NCI-H510A treated with DMSO at 0.1 percent for 48 hours (cell line): Measurements from ENCODE around the gene MAGI2.
A peak's percentile ranks its signal among the peaks of the same experiment; 100 is the strongest.
"Not testable (repeated sequence)": the region's sequence is repeated elsewhere in the genome, so short reads cannot be mapped to it uniquely, and the experiment has no call there.

Experiments
- DNase-seq: peaks from one replicate; lab custom pipeline; 2025; lab: John Stamatoyannopoulos, UW

MAGI2 gene

DNA sequence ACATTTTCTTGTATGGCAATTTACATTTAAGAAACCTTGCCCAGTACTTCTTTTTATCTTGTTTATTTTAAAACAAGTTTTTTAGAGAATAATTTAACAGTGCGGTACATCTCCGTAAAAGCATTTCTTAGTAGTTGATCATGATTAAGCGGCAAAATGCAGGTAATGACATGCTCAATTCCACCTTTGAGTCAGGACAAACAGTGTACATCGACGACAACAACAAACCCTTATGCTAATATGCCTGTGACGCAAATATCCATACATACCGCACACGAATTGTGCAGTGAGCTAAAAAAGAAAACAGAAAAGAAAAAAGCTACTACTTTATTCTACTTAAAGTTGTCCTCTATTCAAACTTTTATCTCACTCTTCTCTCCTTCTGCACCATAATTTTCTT lies 1.9 kb downstream of the MAGI2 start:
- no peak for DNase-seq

DNA sequence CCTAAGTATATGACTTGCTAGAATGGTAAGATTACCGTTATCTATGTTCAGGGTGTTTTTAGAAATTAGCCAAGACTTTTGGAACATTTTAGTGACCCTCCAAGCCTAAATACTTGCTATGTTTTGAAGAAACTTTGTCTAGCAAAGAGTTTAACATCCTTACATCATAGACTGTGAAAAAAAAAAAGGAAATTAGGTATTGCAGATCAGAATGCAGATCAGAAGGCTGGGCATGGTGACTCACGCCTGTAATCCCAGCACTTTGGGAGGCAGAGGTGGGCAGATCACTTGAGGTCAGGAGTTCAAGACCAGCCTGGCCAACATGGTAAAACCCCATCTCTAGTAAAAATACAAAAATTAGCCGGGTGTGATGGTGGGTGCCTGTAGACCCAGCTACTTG lies 10.7 kb downstream of the MAGI2 start:
- not testable (repeated sequence) for DNase-seq

DNA sequence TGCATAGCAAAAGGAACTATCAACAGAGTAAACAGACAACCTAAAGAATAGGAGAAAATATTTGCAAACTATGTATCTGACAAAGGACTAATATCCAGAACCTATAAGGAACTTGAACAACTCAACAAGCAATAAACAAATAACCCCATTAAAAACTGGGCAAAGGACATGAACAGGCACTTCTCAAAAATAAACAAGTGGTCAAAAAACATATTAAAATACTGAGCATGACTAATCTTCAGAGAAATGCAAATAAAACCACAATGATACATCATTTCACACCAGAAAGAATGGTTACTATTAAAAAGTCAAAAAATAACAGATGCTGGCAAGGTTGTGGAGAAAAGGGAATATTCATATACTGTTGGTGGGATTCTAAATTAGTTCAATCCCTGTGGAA lies 17.1 kb downstream of the MAGI2 start:
- DNase-seq: no peak

DNA sequence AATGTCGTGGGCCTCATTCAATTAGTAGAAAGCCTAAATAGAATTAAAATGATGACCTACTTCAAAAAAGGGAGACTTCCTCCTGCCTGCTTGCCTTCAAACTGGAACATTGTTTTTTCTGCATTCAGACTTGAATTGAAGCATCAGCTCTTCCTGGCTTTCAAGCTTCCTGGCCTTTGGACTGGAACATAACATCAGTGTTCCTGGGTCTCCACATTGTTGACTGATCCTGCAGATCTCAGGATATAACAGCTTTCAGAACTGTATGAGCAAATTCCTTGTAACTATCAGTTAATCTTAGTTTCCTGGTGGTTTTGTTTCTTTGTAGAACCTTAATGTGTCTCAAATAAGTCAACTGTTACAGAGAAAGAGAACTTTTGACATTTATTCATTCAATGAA lies 18.6 kb downstream of the MAGI2 start:
- DNase-seq: no peak

DNA sequence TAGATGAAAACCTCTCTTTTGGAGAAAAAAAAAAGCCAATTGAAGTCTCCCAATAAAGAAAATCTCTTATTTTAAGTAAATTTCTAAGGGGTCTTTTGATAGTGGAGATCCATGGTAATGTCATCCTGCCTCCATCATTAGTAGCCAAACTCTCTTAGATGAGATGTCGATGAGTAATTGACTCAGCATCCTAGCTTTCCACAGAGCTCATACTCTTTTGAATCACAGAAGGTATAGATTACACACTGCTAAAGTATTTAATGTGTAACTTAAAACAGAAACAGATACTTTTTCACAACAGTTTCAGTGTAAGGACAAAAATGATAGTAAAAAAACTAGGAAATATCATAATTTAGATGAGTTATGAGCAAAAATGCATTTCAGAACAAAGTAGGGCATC lies 19.4 kb downstream of the MAGI2 start:
- no peak for DNase-seq

DNA sequence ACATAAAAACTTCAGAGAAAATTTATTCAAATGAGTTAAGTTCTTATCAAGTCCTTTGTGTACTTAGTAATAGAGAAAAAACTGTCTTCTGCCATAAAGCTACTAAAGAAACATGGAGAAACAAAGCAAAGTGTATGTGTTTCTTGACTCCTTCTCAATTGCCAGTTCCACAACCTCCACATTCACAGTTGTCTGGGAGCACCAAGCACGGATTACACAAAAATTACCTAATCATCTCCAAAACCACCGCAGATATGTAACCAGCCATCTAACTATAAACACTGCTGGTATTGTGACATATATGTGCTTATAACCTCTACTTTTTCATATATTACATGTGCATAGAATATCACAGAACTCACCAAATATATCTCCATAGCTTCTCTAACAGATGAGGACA lies 23.1 kb downstream of the MAGI2 start:
- no peak for DNase-seq

DNA sequence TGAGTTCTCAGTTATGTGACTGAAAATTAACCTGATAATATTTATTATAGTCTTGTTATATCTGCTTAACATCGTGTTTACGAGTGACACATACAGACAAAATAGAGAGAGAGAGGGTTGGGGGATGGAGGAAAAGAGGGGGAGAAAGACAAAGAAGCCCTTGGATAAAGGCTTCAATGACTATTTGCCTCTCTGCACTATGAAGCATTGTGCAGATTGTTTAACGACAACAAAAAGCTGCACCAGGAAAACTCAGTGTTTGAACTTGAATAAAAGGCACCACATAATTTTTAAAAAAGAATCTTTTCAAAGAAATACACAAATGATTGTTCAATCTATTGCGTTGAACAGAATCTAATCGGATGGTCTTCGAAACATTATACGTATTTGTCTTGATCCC lies 27.8 kb downstream of the MAGI2 start:
- DNase-seq: no peak

DNA sequence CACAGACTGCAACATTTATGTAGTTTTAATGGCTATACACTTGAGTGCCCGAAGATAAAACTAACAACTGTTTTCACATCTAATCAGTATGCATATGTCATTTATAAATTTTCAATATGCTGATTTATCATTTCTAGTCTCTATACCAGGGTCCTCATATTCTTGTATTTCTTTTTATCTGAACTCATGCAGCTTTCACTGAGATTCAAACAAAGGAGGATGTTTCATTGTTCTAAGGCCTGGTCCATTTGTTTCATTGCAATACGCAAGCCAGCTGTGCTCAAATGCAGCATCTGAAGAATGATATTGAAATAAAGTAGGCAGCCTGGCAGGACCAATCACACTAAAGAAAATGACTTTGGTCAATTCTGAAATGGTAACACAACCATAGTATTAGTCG lies 31.7 kb downstream of the MAGI2 start:
- no peak for DNase-seq

DNA sequence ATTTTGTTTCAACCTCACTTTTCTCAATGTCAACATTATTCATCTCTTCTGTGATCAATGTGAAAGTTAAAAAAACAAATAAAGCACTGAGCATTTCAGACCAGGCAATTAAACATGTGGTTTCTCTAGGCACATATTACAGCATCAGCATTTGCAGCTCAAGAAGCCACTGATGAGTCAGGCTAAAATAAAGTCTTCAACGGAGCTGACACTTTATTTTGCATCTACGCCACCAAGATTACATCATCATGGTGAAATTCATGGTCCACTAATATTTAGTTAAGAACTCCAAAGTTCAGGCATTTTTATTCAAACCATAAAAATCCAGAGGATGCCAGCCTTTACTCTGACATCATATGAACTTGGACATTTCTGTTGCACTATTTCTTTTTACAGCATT lies 33.0 kb downstream of the MAGI2 start:
- no peak for DNase-seq

DNA sequence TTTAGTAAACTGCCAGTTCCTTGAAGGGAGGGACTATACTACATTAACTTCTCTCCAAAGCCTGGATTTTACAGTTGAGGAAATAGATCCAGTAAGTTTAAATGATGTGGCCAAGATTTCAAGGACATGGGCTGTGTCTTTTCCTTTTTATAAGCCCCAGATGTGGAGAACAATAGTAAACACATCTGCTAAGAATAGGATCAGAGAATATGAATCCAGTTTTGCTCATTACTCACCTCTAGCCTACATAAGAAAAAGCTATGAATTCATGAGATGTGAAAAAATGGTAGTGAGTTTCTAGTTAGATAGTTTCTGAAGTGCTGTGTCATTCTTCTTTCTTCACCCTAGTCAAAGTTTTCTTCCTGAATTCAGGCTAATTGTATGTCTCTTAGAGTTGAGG lies 38.6 kb downstream of the MAGI2 start:
- DNase-seq: no peak

DNA sequence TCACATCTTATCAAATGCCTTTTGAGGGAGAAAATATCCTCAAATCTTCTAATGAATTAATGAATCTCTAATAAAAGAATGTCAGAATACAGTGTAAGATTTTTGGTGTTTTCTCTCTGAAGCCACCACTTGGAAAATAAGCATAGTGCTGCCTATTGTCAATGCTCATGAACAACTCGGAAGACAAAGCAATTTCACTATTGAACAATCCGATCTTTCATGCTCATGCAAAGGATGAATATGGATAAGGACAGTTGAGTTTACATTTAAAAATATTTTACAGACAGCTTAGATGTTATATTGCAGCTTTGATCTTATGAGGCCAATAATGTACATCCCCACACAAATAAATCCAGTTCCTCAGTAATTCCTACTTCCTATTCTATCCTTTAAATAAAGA lies 40.6 kb downstream of the MAGI2 start:
- DNase-seq: no peak

DNA sequence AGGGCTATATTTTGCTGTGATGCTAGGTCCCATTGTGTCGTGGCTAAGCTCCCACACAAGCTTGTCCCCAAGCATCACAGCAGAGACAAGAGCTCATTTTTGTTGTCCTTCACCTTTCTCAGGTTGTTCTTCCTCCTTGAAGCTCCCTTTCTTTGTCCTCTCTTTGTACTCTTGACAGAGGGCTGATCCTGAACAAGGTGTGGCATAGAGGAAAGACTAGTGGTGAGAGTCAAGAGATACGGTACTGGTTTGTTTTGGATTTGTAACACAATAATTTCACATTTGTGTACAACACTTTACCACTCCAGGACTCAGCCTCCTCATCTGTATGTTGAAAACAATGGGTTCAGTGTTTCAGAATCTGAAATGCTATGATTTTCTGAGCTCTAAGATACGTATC lies 41.0 kb downstream of the MAGI2 start:
- DNase-seq: no peak

DNA sequence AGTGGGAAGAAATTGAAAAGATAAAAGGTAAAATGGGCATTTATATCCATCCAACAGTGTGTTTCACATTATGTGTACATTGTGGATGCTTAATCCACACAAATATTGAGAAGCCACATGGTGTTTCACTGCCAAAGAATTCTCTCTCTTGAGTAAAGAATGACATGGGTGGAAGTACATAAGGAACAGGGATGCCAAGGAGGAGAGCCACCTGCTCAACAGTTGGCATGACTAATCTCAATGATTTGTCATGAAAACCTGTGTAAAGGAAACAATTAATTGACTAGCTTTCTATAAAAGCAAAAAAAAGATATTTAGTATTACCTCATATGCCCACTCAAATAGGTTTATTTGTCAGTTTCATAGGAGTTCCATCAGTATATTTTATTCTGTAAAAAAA lies 43.1 kb downstream of the MAGI2 start:
- no peak for DNase-seq

DNA sequence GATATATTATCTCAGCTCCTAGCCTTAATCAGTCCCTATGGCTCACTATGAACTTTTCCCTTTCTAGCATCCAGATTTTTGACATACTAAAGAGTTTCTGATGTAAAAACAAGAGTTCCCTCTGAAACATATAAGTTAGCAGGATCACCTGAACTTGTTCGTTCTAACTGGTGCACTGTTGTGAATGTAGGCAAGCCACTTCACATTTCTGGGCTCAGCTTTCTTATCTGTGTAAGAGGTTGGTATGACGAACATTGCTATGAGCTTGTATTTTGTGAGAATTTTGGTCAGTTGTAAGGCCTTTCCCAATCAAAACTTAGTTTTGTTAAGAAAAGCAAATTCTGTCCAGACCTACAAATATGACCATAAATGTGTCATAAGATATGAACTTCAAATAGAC lies 46.1 kb downstream of the MAGI2 start:
- no peak for DNase-seq

DNA sequence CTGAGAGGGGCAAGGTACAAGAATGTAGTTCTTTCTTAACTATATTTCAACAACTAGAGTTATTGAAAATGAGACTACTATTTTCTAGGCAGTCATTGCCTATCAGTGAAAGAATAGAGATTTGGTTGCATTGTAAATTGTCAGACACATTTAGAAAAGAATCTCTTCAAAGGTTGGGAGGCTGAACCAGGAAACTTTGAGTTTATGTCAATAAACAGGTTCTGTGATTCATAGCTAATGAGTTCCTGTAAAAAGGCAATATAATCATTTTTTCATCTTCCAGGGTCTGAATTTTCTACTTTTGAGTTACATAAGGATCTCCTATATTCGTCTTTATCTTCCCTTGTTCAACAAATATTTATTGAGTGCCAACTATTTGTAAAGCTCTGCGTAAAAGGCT lies 47.1 kb downstream of the MAGI2 start:
- no peak for DNase-seq

DNA sequence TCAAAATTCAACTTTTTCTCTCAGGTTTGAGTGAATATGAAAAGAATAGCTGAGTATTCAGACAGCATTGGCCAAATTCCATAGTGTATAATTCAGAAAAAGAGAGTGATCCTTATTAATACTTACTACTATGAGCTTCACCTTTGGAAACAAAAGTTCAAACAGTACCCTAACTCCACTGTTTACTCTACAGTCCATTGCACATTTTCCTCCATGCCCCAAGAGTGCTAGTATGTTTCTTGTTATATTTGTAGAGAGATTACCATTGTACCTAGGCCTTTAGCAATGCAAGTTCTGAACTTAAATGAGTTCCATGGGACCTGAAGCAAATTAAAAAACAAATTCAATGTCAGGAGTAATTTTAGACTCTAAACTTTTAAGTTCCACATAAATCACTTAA lies 48.1 kb downstream of the MAGI2 start:
- DNase-seq: no peak

DNA sequence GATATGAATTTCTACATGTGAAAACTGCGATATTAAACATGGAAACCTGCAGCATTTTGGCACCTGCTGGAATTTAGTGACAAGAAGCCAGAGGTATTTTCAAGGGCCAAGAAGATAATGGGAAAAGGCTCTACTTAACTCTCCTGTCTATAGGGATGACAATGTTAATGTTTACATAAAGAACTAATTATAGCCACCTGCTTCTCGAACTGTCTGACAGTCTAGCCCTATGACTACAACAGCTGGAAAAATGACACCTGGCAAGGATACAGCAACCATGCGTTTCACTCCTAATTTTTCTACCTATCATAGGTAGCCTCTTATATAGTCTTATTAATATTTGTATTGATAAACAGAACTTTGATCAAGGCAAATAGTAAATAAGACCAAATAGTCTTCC lies 49.6 kb downstream of the MAGI2 start:
- DNase-seq: peak; percentile 65

DNA sequence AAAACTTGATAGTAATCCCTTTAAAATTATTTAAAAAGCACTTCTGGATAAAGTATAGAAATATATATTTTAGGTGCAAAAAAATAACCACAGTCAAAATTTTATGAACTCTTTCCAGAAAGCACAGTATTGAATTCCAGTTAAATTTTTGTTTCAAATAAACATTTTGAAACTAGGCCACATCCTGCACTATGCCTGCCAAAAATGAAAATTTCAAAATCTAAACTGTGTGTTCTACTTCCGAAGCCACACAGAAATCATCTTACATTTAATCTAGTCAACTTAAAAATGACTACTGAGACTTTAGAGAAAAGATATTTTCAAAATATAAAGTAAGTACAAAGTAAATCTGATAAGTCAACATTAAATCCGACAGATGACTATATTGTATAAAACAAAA lies 50.0 kb downstream of the MAGI2 start:
- DNase-seq: no peak

DNA sequence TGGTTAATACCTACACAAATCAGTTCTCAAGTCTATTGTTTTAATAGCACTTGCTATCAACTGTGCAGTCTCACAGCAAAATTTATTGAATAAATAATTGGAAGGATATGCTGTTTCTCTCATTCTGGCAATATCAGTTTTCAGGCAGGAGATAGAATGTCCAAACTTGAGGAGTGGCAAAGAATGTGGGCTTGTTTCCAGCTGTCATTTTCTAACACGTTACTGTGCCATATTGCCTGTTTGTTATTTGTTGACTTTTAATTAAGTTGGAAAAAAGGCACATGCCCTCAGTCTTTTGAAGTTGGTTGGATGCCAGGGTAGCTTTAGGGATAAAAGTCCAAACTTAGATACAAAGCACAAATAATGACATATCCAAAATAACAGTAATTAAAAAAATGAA lies 52.2 kb downstream of the MAGI2 start:
- no peak for DNase-seq

DNA sequence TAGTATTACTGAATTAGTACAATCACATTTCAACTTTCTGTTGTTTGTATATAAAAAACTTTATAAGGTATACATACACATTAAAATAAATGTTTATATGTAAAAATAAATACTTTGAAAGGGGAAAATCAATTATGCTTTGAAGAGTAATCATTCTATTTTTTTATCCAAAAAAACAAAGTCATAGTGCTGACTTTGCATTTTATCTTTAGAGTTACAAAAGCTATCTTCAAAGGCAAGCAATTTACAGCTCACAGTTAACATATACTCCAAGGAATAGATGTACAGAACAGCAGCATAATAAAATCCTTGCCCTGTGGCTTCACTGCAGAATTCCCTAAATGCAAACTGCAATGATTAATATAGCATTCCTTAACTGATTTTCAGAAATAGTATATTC lies 53.2 kb downstream of the MAGI2 start:
- no peak for DNase-seq

DNA sequence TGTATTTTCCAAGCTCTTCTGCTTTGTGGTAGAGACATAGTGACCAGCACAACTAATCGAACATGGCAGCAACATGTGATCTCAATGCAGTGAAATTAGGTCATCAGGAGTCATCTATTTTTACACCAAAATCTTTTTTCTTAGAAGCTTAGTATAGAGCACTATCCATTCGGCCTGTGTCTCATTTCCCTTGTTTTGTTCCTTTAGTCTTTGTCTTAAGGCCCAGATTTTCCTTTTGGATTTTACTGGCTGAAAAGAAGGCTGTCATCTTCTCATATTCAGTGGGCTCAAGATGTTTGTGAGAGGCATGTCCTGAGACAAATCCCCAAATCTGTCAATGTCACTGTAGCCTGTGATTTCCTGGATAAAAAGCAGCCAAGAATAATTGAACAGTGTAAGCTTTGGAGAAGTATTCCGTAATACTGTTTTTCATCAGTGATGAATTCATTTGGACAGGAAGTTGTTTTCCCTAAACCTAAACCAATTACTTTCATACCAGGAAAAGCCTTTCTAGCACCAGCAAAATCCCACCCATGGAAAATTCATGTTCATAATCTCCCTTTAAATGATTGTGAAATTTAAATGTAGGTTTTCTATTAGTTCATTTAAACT lies 55.2 kb downstream of the MAGI2 start:
- no peak for DNase-seq

DNA sequence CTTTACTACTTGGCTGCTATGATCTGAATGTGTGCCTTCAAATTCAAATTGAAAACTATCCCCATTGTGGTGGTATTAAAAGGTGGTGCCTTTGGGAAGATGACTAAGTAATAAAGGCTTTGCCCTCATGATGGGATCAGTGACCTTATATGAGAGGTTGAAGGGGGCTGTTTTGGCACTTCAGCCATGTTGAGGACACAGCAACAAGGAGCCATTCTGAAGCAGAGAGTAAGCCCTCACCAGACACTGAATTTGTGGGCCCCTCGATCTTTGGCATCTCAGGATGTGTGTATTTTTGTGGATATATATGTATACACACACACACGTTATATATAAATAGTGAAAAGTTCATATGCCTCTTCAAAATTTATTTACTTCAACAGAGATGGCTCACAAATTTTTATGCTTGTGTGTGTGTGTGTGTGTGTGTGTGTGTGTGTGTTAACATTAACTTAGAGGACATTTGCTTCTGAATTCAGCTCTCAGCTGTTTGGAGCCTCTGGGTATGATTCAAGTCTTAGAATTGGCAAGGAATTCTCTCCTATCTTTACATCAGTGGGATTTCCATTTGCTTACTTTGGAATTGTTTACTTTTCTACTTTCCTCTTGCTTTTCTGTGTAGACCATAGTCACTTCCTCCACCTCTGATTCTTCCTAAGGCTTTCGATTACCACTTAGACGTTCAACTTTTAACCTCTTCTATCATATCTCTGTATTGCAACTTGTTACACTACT lies 66.6 kb downstream of the MAGI2 start:
- no peak for DNase-seq

DNA sequence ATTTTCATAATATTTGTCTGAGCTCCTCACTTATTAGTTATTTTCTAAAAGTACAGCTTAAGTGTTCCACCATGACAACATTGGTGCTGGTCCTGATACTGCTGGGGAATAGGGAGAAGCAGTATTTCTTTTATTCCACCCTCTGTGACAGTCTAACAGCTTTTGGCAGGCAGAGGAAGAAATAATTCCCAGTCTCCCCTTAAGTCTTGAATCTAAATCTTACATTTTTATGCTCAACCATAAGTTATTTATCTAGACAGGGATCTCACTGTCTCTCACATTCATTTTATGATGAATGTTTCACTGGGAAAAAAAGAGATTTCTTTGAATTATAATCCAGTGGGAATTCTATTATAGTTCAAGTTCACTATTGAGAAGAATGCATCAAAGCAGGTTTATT lies 71.5 kb downstream of the MAGI2 start:
- no peak for DNase-seq

DNA sequence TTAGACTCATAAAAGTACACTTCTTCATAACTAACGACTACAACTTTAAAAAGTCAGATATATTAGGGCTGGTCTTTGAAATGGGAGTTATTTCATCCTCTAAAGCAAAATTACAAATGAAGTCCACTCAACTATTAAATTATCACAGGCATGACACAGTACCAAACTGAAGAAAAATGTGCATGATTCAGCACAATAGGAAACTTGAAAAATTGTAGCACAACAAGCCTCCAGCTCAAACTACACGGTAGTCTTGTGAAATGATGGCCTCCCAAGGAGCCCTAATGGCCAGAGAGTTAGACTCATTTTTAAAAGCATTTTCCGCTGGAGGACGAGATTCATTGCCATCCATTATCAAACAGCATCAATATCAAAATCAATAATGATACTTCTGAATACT lies 76.4 kb downstream of the MAGI2 start:
- DNase-seq: no peak
